ENCODE data around the gene ZNF423.

Gene ZNF423

GRCh38 chr16:49658531-49658930 is 197.4 kb downstream of the ZNF423 start:
- DNase-seq = no peak

GRCh38 chr16:49657736-49658465 is 198.0 kb downstream of the ZNF423 start:
- no peak for DNase-seq

- DNase-seq = no peak
Measured at GRCh38 chr16:49654425-49654824, 201.5 kb downstream of the ZNF423 start.

GRCh38 chr16:49653577-49653976 is 202.3 kb downstream of the ZNF423 start:
- DNase-seq = no peak

- DNase-seq = no peak
Measured at GRCh38 chr16:49653173-49653570, 202.7 kb downstream of the ZNF423 start.

GRCh38 chr16:49652456-49653172 is 203.3 kb downstream of the ZNF423 start:
- no peak for DNase-seq

GRCh38 chr16:49651996-49652395 is 203.9 kb downstream of the ZNF423 start:
- no peak for DNase-seq

GRCh38 chr16:49651226-49651625 is 204.7 kb downstream of the ZNF423 start:
- no peak for DNase-seq

GRCh38 chr16:49650603-49651002 is 205.3 kb downstream of the ZNF423 start:
- DNase-seq = no peak

GRCh38 chr16:49649013-49649765 is 206.7 kb downstream of the ZNF423 start:
- DNase-seq = no peak

- DNase-seq = no peak
Measured at GRCh38 chr16:49647673-49648072, 208.2 kb downstream of the ZNF423 start.

- no peak for DNase-seq
Measured at GRCh38 chr16:49645263-49645662, 210.6 kb downstream of the ZNF423 start.

- no peak for DNase-seq
Measured at GRCh38 chr16:49644145-49644463, 211.8 kb downstream of the ZNF423 start.

GRCh38 chr16:49643429-49644144 is 212.3 kb downstream of the ZNF423 start:
- no peak for DNase-seq

GRCh38 chr16:49641250-49641649 is 214.7 kb downstream of the ZNF423 start:
- no peak for DNase-seq

- no peak for DNase-seq
Measured at GRCh38 chr16:49640581-49640980, 215.3 kb downstream of the ZNF423 start.

- DNase-seq = no peak
Measured at GRCh38 chr16:49639739-49640431, 216.0 kb downstream of the ZNF423 start.

- no peak for DNase-seq
Measured at GRCh38 chr16:49638673-49639610, 217.0 kb downstream of the ZNF423 start.

GRCh38 chr16:49637933-49638672 is 217.8 kb downstream of the ZNF423 start:
- DNase-seq = no peak

GRCh38 chr16:49637511-49637910 is 218.4 kb downstream of the ZNF423 start:
- no peak for DNase-seq

- DNase-seq = no peak
Measured at GRCh38 chr16:49636608-49637007, 219.3 kb downstream of the ZNF423 start.

Measured in DMS79 (cell line).